GM18508 (cell line): ENCODE results near the gene OTOP1.
"Not testable (repeated sequence)": the region's sequence is repeated elsewhere in the genome, so short reads cannot be mapped to it uniquely, and the experiment has no call there.

Experiments used
- ATAC-seq: cut with Tn5 transposase; IDR thresholded peaks from one replicate; pipeline ENCODE4 v1.9.1; 2021; ENCODE audit warnings: moderate number of reproducible peaks; ENCODE audit not compliant: insufficient read depth, unreplicated experiment

The OTOP1 gene

GRCh38 chr4:4226606-4227438, at the start of gene OTOP1:
Gene OTOP1 (minus strand): TSS chr4:4226929. CDS start chr4:4226864, 65 bp downstream.
- ATAC-seq, result no peak

- ATAC-seq, result no peak
Measured at GRCh38 chr4:4274226-4274625, 47.5 kb upstream of the OTOP1 start.

- ATAC-seq, result no peak
Measured at GRCh38 chr4:4271912-4272311, 45.2 kb upstream of the OTOP1 start.

GRCh38 chr4:4270529-4270928, 43.8 kb upstream of the OTOP1 start:
- ATAC-seq, result no peak

GRCh38 chr4:4269856-4270255, 43.1 kb upstream of the OTOP1 start:
- ATAC-seq, result no peak

GRCh38 chr4:4269331-4269731, 42.6 kb upstream of the OTOP1 start:
- no peak for ATAC-seq

- ATAC-seq, result no peak
Measured at GRCh38 chr4:4268776-4269175, 42.0 kb upstream of the OTOP1 start.

GRCh38 chr4:4267981-4268380, 41.3 kb upstream of the OTOP1 start:
- no peak for ATAC-seq

GRCh38 chr4:4260185-4260751, 33.5 kb upstream of the OTOP1 start:
- no peak for ATAC-seq

GRCh38 chr4:4259484-4260100, 32.9 kb upstream of the OTOP1 start:
- ATAC-seq, result no peak

GRCh38 chr4:4257705-4258104, 31.0 kb upstream of the OTOP1 start:
- not testable (repeated sequence) for ATAC-seq

- ATAC-seq, result no peak
Measured at GRCh38 chr4:4256799-4257198, 30.1 kb upstream of the OTOP1 start.

GRCh38 chr4:4254666-4255065, 27.9 kb upstream of the OTOP1 start:
- no peak for ATAC-seq

GRCh38 chr4:4254199-4254598, 27.5 kb upstream of the OTOP1 start:
- no peak for ATAC-seq

GRCh38 chr4:4249866-4250265, 23.1 kb upstream of the OTOP1 start:
- no peak for ATAC-seq

- ATAC-seq, result not testable (repeated sequence)
Measured at GRCh38 chr4:4249342-4249741, 22.6 kb upstream of the OTOP1 start.

- ATAC-seq, result no peak
Measured at GRCh38 chr4:4248885-4249203, 22.1 kb upstream of the OTOP1 start.

- peak; percentile 86 for ATAC-seq
Measured at GRCh38 chr4:4248029-4248884, 21.5 kb upstream of the OTOP1 start, which contains the start of gene TMEM128. Gene TMEM128 (minus strand): TSS chr4:4248223. CDS start chr4:4248202, 21 bp downstream.

- peak; percentile 14 for ATAC-seq
Measured at GRCh38 chr4:4247696-4248028, 20.9 kb upstream of the OTOP1 start.

- ATAC-seq, result no peak
Measured at GRCh38 chr4:4245172-4245571, 18.4 kb upstream of the OTOP1 start.

- not testable (repeated sequence) for ATAC-seq
Measured at GRCh38 chr4:4239551-4239950, 12.8 kb upstream of the OTOP1 start.
